HTR-8/SVneo (cell line): ENCODE measurements around the gene TEKTIP1.

Source experiments
- DNase-seq: peaks from one replicate; pipeline ENCODE4 v3.0.0; 2011; ENCODE audit warnings: low spot score, mixed read lengths; ENCODE audit not compliant: insufficient read length
- FAIRE-seq: peaks from 2 replicates; lab custom pipeline; 2011; peaks lifted over from hg19 to GRCh38; lab: Jason Lieb, UNC

TEKTIP1 gene

DNA sequence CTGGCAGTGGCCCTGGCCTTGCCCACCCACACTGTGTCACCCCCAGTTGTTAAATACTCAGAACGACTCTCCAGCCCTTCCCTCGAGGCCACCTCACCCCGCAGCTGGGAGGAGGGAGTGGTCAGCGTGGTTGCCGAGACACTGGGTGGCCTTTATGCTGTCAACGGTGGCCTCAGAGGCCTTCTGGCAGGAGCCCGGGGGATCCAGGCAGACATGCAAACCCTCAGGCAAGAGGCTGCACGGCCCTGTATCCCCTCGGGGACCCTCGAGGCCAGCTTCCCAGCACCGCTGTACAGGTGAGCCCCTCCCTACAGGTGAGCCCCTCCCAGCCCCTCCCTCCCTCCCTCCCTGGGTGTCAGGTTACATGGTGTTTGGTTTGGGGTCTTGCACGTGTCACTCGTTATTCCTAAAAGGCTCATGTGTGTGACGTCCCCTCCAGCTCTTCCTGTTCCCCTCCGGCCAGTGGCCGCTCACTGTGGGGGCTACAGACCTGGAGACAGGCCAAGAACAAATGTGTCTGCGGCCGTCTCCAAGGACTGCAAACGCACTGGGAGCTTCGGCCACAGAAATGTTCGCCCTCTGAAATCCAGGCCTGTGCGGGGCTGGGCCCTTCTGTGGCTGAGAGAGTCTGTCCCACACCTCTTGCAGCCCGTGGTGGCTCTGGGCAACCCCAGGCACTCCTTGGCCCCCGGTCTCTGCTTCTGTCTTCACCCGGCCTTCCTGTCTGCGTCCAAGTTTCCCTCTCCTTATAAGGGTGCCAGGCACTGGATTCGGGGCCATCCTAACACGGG, at the start of gene TEKTIP1:
TSS of gene TEKTIP1 (plus strand) at position 210 of the 791 bp plus-strand sequence. CDS start at position 214, 4 bp downstream.
- FAIRE-seq = no peak
- peak; percentile 31 for DNase-seq

DNA sequence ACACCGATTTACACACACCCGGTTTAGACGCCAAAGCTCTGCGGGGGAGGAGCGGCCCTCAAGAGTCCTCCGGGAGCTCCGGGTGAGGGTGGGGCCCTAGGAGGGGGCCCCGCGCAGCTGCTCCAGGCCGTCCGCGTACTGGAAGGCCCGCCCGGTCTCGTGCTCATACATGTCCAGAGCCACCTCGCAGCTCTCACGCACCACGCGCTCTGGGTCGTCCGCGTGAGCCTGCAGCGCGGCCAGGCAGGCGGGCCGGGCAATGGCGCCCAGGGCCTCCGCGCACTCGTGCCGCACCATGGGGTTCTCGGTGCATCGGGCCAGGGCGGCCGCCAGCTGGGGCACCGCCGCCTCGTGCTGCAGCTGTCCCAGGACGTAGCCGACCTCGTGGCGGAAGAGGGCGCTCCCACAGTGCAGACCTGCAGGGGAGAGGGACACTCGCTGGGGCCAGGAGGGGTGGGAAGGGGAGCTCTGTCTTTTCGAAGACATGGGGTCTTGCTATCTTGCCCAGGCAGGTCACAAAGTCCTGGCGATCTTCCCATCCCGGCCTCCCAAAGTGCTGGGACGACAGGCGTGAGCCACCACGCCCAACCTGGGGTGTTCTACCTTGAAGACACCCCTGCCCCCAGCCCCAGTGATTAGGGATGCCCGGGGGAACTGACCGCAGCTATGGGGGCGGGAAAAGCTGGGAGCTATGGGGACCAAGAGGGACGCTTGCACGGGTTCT, 47.4 kb upstream of the TEKTIP1 start:
- FAIRE-seq = no peak
- no peak for DNase-seq

GRCh38 chr19:3492131-3492839, 46.7 kb upstream of the TEKTIP1 start:
- DNase-seq (no peak), FAIRE-seq (no peak)

GRCh38 chr19:3492919-3493318, 46.1 kb upstream of the TEKTIP1 start:
- no peak for FAIRE-seq

DNA sequence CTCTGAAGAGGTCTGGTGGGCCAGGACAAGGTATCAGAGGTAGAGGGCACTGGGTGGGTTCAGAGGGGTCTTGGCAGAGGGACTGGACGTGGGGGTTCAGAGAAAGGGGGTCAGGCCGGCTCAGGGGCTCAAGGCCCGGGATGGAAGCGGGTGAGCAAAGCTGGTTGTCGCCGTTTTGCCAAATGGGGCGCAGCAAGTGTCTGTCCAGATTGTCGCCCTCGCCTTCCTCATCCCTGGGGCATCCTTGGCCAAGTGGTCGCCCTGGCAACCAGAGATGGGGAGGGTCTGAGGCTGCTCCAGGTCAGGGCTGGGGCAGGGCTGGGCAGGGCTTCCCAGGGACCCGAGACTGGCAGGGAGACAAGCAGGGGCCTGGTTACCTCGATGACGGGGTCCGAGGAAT, 45.3 kb upstream of the TEKTIP1 start:
- FAIRE-seq = no peak
- DNase-seq = no peak

More at GRCh38 chr19:3492919-3493318, 46.1 kb upstream of the TEKTIP1 start:
- no peak for DNase-seq

GRCh38 chr19:3494051-3494450, 44.9 kb upstream of the TEKTIP1 start:
- FAIRE-seq (no peak), DNase-seq (no peak)

DNA sequence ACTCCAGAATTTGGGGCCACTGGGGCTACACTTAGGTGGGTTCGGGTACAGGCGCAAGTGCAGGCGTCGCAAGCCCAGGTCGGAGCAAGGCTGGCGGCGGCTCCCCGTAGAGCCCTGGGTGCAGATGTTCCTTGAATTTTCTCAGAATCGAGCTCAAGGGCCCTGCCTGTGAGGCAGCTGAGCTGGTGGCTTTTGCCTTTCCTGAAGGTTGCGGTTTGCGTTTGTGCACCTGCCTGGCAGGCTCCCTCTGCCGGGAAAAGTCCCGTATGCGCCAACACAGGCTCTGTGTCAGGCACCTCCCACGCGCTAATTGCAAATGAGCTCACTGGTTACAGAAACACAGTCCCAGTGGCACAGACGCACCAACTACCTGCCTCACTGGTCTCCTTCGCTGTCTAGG, 44.4 kb upstream of the TEKTIP1 start:
- DNase-seq = no peak
- FAIRE-seq = no peak

DNA sequence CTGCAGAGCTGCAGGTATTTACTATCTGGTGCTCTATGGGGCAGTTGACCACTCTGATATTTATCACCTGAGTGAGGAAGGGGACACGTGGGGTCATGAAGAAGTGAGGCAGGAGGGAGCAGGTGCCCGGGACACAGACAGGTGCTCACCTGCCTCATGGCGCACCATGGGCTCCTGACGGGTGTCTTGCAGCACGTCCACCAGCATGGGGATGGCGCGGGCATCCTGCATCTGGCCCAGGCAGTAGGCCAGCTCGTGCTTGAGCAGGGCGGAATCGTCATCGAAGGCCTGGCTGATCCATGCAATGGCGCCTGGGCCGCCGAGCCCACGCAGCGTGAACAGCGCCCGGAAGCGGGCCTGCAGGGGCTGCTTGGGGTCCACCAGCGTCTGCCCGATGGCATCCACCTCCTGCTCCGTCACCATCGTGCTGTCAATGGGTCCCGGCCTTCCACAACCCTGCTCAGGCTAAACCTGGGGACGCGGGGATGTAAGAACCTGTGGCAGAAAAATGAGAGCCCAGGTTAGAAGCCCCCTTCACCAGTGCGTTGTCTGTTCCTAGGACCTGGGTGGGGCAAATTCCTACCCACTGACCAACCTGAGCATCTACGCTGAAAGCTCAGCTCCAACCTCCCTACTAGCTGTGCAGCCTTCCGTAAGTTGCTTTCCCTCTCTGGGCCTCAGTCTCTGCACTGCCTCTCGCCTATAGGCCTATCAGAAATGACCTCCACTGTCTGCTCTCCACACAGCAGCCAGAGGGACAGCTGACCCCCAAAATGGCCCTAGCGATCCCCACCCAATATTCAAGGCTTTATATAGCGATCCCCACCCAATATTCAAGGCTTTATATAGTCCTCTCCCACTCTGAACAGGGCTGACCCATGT, 42.3 kb upstream of the TEKTIP1 start:
- no peak for FAIRE-seq
- no peak for DNase-seq

DNA sequence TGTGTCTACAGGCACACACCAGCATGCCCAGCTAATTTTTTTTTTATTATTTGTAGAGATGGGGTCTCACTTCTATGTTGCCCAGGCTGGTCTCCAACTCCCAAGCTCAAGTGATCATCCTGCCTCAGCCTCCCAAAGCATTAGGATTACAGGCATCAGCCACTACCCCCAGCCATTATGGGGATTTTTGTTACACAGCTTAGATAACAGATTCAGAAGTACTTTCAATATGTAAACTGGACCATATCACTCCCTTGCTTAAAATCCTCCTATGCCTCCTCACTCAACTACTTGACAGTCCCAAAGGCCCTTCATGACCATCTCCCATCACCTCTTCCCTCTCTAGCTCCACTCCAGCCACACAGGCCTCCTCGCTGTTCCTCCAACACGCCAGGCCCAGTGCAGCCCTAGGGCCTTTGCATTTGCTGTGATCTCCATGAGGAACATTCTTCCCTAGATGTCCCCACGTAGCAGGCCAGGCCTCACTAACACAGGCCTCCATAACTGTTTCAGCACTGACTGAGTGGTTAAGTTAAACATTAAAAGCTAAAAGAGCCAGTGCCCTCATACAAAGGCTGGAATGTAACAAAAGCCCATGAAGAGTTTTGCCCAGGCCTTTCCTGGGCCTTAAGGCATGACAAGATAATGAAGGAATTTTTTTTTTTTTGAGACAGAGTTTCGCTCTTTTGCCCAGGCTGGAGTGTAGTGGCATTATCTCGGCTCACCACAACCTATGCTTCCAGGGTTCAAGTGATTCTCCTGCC, 41.0 kb upstream of the TEKTIP1 start:
- DNase-seq (no peak), FAIRE-seq (no peak)

DNA sequence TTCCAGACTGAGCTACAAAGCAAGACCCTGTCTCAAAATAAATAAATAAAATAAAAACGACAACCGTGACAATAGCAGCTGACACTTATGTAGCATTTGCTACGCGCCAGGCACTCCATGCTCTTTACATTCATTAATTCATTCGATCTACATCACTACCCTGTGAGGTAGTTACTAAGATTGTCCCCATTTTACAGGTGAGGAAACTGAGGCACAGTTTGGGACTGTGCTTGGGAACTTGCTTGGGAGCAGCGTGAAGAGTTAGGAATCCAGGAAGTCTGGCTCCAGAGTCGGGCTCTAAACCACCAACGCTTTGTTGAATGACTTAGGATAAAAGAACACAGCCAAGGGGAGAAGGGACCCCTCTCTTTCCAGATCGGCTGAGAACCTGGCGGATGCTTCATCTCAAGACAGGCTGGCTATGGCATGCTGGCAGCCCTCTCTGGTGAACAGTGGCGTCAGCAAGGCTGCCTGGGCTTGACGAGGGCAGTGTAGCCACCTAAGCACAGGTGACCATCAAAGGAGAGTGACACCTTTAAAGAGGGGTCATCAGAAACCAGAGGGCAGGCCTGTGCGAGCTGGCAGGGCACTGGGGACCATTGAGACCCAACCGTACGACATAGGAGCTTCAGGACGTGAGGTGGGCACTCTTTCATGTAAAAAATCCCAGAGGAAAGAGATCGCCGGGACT, 39.1 kb upstream of the TEKTIP1 start:
- FAIRE-seq = no peak
- no peak for DNase-seq

GRCh38 chr19:3500429-3501101, 38.4 kb upstream of the TEKTIP1 start, which contains the start of gene DOHH:
Gene DOHH, minus strand, starts transcription at chr19:3500674. Its CDS starts 3,860 bp downstream, at chr19:3496814.
- DNase-seq (peak; percentile 97), FAIRE-seq (no peak)

GRCh38 chr19:3501780-3502179, 37.2 kb upstream of the TEKTIP1 start:
- DNase-seq (no peak), FAIRE-seq (no peak)

DNA sequence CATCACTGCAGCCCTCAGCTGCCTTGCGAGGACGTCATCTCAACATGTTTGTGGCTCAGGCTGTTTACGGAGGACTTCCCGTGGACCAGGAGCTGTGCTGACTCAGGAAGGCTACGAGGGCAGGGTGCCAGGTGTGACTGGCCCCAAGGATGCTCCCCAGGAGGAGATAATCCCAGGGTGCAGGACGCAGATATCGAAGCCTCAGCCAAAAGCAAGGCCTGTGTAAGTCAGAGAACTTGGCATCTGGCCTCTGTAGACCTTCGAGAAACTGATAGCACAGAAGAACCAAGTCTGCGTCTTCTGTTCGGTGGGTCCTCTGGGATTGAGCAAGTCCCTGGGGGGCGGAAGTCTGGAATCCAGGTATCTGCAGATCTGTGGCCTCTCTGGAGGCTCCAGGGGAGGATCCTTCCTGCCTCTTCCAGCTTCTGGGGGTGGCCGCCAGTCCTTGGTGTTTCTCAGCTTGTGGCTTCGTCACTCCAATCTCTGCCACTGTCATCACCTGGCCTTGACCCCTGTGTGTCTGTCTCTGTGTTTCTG, 35.9 kb upstream of the TEKTIP1 start:
- FAIRE-seq (no peak), DNase-seq (no peak)

GRCh38 chr19:3504735-3505134, 34.2 kb upstream of the TEKTIP1 start:
- DNase-seq = no peak
- FAIRE-seq = no peak

DNA sequence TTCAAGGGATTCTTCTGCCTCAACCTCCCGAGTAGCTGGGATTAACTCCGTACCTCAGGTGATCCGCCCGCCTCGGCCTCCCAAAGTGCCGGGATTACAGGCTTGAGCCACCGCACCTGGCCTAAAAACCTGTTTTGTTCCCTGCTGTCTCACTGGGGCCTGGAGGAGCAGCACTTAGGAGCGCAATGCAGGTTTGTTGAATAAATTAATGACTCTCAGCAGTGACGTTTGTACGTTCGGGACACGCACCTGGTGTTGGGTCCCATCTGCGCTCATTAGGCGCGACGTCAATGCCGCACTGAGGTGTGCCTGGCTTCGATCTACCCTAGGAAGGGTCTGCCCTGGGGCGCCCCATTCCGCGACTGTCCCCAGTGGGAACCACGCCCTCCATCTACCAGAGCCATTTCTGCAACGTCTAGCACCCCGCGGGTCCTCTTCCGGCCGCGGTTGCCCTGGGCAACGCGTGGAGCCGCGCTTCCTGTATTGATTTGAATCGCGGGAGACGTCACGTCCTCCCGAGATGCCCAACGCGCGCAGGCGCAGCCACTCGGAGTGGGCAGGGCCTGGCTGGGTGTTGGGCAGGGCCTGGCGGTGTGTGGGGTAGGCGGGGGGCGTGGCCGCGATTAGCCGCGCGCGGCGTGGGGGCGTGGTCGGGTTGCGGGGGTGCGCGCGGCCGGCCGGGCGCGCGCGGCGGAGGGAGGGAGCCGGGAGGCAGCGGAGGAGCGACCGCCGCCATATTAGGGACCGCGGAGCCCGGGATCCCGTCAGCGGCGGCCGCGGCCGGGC, 33.2 kb upstream of the TEKTIP1 start, which contains the start of gene FZR1:
TSS of gene FZR1 (plus strand) at position 714 of the 786 bp plus-strand sequence. CDS start 16,679 bp downstream, outside the sequence.
- DNase-seq (peak; percentile 97), FAIRE-seq (peak; percentile 92)

DNA sequence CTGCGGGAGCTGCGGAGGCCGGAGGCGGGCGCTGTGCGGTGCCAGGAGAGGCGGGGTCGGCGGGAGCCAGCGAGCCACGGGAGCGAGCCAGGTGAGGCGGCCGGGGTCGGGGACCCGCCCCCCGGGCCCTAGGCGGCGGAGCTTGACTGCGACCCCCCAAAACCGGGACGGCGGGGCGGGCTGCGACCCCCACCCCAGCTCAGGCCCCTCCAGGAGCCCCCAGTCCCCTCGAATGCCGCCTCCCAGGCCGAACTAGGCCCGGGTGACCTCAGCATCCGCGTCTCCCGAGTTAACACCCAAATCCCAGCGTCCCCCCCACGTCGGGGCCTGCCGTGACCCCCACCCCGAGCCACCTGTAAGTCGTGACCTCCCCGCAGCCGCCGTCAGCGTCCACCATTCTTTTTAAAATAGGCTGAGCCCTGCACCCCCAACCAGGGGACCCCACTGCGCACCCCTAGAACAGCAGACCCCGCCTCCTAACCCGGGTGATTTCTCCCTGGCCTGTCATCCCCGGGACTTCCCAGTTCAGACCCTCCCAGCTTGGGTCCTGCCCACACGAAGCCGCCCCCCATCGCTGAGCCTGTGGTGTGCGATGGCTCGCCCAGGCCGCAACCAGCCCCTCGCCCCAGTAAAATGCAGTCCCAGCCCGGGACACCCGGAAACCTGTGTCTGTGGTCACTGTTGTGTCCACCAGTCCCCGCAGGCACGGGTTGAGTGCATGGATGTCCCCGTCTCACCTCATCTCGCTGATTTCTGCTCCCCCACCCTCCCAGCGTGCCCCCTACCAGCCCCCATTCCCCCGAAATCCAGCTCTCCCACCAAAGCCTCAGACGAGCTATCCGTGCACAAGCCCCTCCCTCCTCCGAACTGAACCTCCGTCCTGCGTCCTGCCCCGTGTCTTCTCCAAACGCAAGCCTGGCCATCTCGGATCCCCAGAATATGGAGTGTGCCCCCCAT, 32.3 kb upstream of the TEKTIP1 start:
- no peak for FAIRE-seq

More for the DNA sequence above, 32.3 kb upstream of the TEKTIP1 start:
- DNase-seq = no peak
